Left ventricle myocardium inferior (tissue), 1 donor: ENCODE measurements around the gene SLC44A3. TPM values are rescaled to one million over a fixed set of nuclear protein-coding genes. Genes with fewer than 3 reads are reported as not detected.

ENCODE experiments used
- DNase-seq: peaks from one replicate; pipeline ENCODE4 v3.0.0-alpha.2; 2020
- H3K27ac ChIP-seq: fragments of 200-600 bp; replicated peaks from 2 replicates; pipeline ENCODE4 v1.8.0; 2021
- H3K27me3 ChIP-seq: fragments of 200-600 bp; 2 replicates; pipeline ENCODE4 v1.8.0; 2021; ENCODE audit warnings: low read depth
- H3K36me3 ChIP-seq: fragments of 200-600 bp; 2 replicates; pipeline ENCODE4 v1.8.0; 2021
- H3K4me1 ChIP-seq: fragments of 200-600 bp; 2 replicates; pipeline ENCODE4 v1.8.0; 2021
- H3K4me3 ChIP-seq: fragments of 200-600 bp; 2 replicates; pipeline ENCODE4 v1.8.0; 2021; ENCODE audit warnings: mild to moderate bottlenecking, moderate library complexity
- H3K9me3 ChIP-seq: fragments of 200-600 bp; replicated peaks from 2 replicates; pipeline ENCODE4 v1.8.0; 2021
- CTCF ChIP-seq: fragments of 200-600 bp; IDR thresholded peaks from 2 replicates; pipeline ENCODE4 v1.8.0; 2021; ENCODE audit warnings: antibody characterized with exemption, mild to moderate bottlenecking, borderline replicate concordance
- intact Hi-C: fragments of 100-400 bp; cut with micrococcal nuclease; formaldehyde crosslinking; loops from one replicate; pipeline ENCODE4 v1.11.0; 2022
- total RNA-seq: library from RNA; stranded (reverse); fragmentation: NEBNext Ultra II Directional; extraction: Animal tissue kit (Norgen Biotek cat#: 25700); gene quantifications from one replicate; pipeline ENCODE4 v1.2.1, GENCODE V29; 2021
- donor health status: DM: no; HTN: yes; CAD: no; lungs with severe emphysema.

Gene SLC44A3
- total RNA-seq, 1 donor from 2014 or later = 5.9 TPM

DNA sequence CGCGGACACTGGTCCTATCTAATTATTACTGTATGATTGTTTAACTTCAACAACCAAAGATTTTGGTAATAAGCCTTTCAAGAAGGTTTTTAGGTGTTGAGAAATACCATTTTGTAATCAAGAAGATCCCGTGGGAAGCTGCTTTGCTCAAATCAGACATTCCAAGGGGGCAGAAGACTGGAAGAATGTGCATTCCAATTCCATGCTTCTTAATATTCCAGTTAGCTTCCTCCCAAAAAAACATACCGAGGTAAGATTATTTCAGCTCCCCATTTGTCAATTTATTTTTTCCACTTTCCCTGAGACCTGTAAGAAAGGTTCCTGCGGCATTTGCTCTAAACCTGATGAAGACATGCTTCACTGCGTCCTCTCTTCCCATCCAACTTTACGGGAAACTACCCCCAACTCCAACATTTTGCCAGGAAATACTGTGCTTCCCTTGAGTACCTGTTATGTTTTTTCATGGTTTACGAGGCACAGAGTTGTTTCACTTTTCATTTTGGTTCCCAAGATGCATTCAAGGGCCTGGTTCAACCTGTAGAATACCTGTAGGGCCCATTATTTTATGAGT, 102.7 kb downstream of the SLC44A3 start:
- no peak for DNase-seq
- Histone ChIP-seq H3K9me3 (no peaks in the 10 kb centered on the region), H3K4me1 (peaks cover 97% of the 10 kb centered on the region), H3K36me3 (no peaks in the 10 kb centered on the region), H3K27ac (peak overlapping the region; percentile 95), H3K27me3 (no peaks in the 10 kb centered on the region), H3K4me3 (peak overlapping the region; percentile 80)
- intact Hi-C loops = loop anchor here (10.0 kb wide), 1 partner anchor 112 kb away; no protein-coding TSS in a partner anchor
- no peak for TF ChIP-seq CTCF

GRCh38 chr1:94925004-94925403, 104.8 kb downstream of the SLC44A3 start:
- no peak for DNase-seq
- H3K4me3 ChIP-seq = peak overlapping the region; percentile 80
- H3K4me1 ChIP-seq = peaks cover 97% of the 10 kb centered on the region

GRCh38 chr1:94925561-94926125, 105.5 kb downstream of the SLC44A3 start:
- peak overlapping the region; percentile 95 for H3K27ac ChIP-seq
- H3K4me1 ChIP-seq = peaks cover 92% of the 10 kb centered on the region
- no peaks in the 10 kb centered on the region for H3K27me3 ChIP-seq
- DNase-seq = peak; percentile 69
- no peaks in the 10 kb centered on the region for H3K9me3 ChIP-seq
- no peaks in the 10 kb centered on the region for H3K36me3 ChIP-seq
- TF ChIP-seq CTCF = peak; percentile 16
- peak overlapping the region; percentile 80 for H3K4me3 ChIP-seq
- intact Hi-C loops = loop anchor here (10.0 kb wide), 1 partner anchor 109 kb away; no protein-coding TSS in a partner anchor

More at GRCh38 chr1:94925004-94925403, 104.8 kb downstream of the SLC44A3 start:
- Histone ChIP-seq H3K9me3 (no peaks in the 10 kb centered on the region), H3K36me3 (no peaks in the 10 kb centered on the region), H3K27me3 (no peaks in the 10 kb centered on the region), H3K27ac (peak overlapping the region; percentile 95)
- intact Hi-C loops = loop anchor here (10.0 kb wide), 1 partner anchor 110 kb away; no protein-coding TSS in a partner anchor
- TF ChIP-seq CTCF = no peak

DNA sequence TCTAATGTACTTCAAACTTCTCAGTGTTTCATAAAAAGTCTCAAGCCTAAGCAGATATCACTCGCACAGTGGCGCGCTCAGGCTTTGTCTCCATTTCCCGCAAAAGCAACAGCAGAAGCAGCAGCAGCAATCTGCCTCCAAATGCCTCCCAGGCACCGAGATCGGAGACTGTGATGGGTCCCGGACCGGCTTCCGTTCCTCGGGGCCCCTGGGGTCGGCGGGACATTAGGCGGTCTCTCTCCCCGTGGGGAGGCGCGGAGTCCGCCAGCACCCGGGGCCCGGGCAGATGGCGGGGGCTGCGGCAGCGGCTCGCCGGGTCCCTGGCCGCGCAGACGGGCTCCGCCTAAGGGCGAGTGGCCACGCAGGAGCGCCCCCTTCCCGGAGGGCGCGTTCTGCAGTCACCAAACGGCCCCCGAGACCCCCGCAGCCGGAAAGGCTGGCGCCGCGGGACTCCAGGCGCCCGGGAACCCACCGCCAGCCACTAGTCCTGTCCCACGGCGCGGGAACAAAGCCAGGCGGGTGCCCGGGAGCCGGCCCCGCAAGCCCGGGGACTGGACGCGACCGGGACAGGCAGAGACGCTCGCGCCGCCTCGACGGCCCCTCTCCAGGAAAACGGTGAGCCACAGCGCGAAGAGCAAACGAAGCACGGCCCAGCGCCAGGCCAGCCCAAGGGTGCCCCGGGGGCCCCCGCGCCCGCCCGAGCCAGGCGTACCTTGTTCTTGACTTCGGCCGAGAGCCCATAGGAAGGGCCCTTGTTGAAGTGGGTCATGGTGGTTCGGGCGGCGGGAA, 106.2 kb downstream of the SLC44A3 start:
- TF ChIP-seq CTCF = peak; percentile 67
- no peaks in the 10 kb centered on the region for H3K9me3 ChIP-seq
- peak overlapping the region; percentile 80 for H3K4me3 ChIP-seq
- DNase-seq = peak; percentile 64
- intact Hi-C loops = loop anchor here (10.0 kb wide), 1 partner anchor 108 kb away; no protein-coding TSS in a partner anchor
- H3K4me1 ChIP-seq = peaks cover 85% of the 10 kb centered on the region
- no peaks in the 10 kb centered on the region for H3K36me3 ChIP-seq
- peak overlapping the region; percentile 95 for H3K27ac ChIP-seq
- H3K27me3 ChIP-seq = no peaks in the 10 kb centered on the region

- Histone ChIP-seq H3K4me3 (peak within 1 kb of the TSS; percentile 80), H3K27me3 (no peaks in the 10 kb centered on the region), H3K27ac (peak within 1 kb of the TSS; percentile 95), H3K9me3 (no peaks in the 10 kb centered on the region), H3K4me1 (peaks cover 79% of the 10 kb centered on the region), H3K36me3 (no peaks in the 10 kb centered on the region)
- intact Hi-C loops = loop anchor here (10.0 kb wide), 1 partner anchor 108 kb away; no protein-coding TSS in a partner anchor
- DNase-seq = peak; percentile 93
- TF ChIP-seq CTCF = no peak
Measured at GRCh38 chr1:94926915-94927404, 106.8 kb downstream of the SLC44A3 start, which contains the start of gene CNN3. Gene CNN3 (minus strand): TSS chr1:94927110. CDS start chr1:94926894, 216 bp downstream.
